ENCODE results near the gene HGFAC.
A peak's percentile ranks its signal among the peaks of the same experiment; 100 is the strongest.

Gene HGFAC

DNA sequence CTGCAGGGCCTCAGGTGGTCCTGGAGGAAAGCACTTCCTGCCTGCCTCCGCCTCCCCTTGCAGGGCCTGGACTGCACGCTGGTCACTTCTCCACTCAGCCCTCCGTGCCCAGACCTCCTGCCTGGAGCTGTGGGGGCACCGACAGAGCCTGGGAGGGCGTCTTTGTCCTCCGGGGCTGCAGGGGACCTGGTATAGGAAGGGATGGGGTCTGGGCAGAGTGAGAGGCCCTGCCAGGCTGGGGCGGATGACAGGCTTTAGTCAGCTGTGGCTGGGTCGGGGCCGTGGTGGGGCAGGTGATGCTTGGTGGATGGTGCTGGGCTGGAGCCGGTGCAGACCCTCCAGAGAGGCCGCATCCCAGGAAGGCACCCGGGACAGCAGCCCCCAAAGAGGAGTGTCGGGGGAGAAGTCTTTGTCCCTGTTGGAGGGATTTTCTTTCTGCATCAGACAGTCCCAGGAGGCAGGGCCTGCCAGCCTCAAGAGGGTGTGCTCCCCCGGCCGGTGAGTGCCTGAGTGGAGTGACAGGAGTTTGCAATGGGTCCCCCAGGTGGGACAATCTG, 22.7 kb downstream of the HGFAC start:
- no peak for DNase-seq

DNA sequence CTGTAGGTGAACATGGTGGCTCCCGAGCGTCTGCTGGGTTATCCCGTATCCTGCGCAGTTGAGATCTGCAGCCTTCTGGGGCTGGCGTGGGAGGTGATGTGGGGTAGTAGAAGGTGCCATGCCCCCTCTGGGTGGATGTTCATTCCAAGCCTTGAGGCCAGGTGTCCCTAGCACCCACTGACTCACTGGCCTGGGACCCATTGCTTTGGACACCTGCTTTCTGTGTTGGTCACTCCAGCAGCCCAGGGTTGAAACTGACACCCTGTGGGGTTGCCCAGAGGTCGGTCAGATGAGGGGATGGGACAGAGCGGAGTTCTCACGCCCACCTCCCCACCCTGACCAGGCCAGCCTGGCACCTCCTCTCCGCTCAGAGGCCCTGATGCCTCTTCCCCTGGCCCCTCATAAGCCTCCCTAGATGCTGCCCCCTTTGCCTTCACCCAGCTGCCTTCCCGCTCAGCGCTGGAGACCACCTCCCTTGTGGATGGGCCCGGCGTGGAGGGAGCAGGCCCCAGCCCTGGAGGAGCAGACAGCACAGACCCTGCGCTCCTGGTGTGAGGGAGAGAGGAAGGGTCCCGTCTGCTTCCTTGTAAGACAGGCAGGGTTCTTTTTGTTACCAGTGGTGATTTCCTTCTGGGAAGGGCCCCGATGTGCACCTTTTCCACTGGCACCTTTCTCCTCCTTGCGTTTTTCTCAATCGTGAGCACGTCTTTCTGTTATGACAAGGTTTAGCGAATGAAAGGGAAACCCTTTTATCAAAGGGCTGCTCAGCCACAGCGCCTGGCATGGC, 23.3 kb downstream of the HGFAC start:
- DNase-seq: no peak

DNA sequence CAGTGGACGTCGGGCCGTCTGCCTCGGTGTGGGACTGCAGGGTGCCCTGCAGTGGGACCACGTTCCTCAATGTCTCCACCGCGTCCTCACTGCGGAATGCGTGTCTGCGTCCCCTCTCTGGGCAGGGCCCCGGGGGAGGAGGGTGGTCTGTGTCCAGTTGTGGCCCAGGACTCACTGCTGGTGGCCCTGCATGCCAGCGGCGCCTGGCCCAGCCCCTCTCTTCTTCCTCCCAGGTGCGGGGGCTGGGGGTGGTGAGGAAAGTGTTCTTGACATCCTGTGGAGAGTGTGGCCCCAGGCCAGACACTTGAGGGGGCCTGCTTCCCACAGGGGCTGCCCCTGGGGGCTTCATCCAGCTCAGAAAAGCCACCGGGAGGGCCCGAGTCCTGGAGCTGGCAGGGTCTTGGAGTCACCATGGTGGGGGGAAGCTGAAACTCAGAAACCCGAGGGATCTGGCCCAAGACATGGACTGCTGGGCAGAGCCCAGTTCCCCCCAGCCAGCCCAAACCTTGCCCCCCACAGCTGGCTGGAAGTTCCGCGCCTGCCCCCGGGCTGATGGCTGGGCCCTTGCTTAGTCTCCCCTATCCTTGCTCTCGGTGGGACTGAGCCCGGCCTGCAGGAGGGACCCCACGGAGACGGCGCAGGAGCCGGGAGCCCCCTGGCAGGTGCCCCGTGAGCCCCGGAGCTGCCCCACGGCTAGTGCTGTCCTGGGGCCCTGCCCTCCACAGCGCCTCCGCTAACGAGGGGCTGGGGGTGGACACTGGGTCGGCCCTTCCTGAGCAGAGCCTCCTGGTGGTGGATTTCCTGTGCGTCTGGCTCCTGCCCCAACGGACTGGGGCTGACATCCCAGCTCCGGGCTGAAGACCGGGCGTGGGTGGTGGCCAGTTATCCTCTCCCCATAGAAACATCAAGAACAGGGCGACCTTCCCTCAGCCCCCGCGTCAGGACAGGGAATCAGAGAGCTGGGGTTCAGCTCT, 24.2 kb downstream of the HGFAC start:
- DNase-seq: peak; percentile 36

DNA sequence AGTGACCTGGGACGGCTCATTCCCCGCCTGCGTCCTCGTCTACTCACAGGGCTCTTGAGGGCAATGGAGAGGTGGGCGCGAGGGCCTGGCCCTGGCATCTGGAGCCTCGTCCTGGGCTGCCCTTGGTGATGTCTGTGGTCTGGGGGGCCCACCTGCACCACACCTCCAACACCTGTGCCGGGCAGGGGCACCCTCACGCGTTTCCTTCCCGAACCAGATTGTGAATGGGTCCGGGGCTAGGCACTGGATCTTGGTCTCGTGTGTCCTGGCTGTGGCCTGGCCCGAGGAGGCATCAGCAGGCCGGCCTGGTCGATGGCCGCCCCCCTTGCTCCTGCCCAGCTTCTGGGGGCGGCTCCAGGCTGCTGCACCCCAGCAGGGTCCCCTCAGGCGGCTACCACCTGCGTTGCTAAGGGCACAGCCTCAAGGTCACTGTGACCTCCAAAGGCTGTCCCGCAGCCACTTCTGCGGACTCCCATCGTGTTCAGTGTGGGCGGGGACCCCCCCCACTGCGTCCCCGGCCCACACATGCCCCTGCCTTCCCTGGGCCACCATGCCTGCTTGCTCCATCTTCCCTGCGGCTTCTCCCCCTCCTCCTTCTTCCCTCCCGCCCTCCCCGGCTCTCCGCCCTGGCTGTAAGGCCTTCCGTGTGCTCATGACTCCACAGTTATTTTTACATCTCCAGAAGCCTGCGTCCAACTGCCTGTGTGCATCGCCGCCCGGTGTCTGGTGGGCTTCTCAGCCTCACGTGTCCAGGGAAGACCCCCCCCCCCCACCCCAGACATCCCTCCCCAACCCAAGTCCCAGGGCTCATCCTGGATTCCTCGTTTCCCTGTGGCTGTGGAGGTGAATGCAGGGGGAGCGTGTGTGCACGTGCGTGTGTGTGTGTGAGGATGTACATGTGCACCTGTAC, 25.2 kb downstream of the HGFAC start:
- DNase-seq: no peak

DNA sequence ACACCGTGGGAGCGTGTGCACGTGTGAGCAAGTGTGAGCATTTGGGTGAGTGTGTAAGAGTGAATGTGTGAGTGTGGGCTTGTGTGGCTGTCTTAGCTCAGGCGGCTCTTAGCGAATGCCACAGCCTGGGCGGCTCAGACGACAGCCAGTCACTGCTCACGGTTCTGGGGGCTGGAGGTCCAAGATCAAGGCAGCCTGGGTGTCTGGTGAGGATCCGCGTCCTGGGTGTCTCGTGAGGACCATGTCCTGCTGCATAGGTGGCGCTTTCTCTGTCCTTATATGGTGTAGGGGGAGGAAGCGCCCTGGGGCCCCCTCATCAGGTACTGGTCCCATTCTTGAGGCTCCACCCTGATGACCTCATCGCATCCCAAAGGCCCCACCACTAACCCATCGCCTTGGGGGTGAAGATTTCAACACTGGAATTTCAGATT, 25.8 kb downstream of the HGFAC start:
- no peak for DNase-seq

DNA sequence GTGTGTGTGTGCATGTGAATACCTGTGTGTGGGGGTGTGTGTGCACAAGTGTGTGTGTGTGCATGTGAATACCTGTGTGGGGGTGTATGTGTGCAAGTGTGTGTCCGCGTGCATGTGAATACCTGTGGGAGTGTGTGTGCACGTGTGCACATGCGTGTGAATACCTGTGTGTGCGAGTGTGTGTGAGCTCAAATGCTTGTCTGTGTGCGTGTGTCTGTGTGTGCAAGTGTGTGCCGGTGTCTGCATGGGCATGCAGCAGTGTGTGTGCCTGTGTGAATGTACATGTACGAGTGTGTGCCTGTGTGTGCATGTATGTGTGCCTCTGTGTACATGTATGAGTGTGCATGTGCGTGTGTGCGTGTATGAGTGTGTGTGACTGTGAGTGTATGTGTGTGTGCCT, 26.4 kb downstream of the HGFAC start:
- DNase-seq: no peak

DNA sequence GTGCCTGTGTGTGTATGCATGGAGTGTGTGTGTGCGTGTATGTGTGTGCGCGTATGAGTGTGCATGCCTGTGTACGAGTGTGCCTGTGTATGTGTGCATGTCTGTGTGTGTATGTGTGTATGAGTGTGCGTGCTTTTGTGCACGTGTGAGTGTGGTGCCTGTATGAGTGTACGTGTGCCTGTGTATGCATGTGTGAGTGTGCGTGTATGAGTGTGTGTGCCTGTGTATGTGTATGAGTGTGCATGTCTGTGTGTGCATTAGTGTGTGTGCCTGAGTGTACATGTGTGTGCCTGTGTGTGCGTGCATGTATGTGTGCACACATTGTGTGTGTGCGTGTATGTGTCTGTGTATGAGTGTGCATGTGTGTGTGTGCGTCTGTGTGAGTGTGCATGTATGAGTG, 27.0 kb downstream of the HGFAC start:
- DNase-seq: no peak

DNA sequence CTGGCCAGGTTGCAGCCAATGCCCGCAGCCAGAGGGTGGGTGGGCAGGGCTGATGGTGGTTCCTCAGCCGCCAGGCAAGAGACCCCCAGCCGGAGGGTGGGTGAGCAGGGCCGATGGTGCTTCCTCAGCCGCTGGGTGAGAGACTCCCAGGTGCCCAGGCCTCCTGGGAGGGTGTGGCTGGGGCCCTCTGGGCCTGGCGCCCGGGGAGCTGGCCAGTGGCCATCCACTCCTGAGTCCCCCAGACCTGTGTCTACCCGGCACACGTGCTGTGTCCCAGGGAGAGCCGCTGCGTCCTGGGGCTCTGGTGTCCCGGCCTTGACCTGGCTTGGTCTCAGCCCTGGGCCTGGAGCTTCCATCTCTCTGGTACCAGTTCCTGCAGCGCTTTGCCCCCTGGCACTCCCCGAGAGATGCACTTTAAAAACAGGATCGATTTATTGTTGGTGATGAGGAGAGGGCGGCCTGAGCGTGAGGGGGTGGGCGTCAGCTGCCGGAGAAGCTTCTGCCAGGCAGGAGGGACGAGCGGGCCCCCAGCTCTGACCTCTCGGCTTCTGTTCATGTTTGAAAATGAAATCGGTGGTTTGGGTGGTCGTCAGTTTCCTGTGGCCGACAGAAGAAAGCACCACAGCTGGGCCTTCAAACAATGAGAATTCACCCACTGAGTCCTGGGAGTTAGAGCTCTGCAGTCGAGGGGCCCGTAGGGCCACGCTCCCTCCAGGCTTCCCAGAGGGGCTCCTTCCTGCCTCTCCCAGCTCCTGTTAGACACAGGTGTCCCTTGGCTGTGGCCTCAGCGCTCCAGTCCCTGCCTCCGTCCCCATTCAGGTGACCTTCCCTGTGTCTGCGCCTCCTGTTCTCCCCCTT, 27.8 kb downstream of the HGFAC start:
- no peak for DNase-seq

DNA sequence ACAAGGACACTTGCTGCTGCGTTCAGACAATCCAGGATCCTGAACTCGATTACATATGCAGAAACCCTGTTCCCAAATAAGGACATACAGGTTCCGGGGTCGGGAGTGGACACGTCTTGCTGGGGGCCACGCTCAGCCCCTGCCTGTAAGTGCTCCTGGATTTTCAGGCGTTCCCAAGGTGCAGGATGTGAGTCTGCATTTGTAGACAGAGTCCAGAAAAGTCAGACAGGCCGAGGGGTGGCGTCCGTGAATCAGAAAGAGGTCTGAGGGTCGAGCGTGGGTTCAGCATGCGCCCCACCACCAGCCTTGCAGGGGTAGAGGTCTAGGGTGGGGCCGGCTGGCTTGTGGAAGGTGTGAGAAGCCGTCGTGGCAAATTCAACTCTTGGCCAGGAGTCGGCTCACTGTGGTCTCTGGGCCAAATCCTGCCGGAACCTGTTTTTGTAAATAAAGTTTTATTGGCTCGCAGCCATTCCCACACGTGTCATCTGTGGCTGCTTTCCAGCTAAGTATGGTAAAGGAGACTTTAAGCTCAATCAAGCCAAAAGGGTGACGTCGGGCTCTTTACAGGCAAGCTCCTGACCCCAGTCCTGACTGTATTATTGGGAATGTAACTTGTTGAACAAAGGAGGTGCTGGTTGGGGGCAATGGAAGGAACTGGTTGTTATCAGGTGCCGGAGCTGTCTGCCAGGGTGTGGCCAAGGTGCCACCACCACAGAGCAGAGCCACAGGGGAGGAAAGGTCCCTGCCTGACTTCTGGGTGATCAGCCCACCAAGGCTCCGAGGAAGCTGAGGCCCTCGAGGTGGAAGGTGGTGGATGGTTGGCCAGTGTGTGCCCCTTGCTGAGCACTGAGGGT, 28.7 kb downstream of the HGFAC start:
- no peak for DNase-seq

DNA sequence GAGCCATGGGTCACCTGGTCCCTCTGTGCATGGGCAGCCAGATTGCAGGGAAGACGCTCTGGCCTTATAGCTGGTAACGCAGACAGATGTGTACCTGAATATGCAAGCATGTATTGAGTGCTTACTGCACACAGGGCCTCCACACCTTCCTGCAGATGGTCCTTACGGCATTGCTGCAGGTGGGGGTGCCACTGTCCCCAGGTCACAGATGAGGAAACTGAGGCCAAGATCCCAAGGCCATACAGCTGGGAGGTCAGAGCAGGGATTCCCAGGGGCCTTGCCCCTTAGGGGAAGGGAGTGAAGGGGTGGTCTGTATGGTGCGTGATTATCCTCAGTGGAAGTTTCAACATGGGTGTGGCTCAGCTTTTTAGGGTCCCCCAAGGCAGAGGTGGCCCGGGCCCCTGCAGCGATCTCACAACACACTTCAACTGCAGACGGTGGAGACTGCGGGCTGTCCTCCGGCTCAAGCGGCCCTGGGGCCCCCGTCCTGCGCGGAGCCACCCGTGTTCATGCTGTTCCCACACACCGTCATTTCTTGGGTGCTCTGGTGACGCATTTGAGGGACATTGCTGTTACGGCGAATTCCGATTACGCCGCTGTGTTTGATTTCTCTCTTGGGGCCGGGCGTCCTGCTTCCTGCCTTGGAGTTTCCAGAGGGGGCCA, 29.5 kb downstream of the HGFAC start:
- DNase-seq: no peak

DNA sequence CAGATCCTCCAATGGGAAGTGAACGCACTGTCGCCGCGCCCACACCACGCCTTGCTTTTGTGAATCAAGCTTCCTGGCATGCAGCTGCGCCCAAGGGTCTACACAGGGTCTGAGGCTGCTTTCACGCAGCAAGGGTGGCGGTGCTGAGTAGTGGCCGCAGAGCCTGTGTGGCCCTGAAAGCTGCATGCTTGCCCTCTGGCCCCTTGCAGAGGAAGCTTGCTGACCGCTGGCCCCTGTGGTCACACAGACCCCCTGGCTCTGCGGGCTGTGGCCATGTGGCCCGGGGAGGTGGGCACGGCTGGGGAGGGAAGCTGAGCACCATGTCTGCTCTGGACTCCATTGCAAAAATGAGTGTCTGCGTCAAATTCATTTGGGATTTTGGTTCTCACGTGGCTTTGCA, 30.1 kb downstream of the HGFAC start:
- no peak for DNase-seq

DNA sequence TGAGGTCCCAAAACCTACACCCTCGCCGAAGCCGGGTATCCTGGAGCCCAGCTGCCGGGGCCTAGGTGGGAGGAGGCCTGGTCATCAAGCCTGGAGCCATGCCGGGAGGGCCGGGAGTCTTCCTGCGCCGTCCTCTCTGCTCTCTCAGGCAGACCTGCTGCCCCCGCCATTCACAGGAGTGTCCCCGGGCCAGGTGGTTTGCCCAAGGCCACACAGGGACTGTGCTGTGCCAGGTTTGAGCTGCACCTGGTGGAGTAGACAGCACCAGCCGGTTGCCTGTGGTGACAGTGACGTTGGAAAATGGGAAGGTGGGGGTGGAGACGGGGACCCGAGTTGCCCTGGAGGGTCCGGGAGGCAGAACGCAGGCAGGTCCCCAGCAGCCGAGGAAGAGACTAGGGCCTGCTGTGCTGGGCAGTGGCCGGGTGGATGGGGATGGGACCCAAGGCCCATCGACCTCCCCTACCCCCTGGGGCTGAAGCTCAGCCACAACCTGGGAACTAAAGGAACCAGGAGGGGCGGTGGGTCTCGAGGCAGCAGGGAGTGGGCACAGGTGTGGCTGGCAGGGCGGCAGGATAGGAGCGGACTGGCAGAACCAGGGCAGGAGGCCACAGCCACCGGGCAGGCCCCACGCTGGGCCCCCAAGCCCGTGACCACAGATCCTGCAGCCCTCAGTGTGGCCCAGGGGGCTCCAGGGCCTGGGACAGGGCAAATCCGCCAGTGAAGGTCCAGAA, 30.8 kb downstream of the HGFAC start:
- peak; percentile 14 for DNase-seq

DNA sequence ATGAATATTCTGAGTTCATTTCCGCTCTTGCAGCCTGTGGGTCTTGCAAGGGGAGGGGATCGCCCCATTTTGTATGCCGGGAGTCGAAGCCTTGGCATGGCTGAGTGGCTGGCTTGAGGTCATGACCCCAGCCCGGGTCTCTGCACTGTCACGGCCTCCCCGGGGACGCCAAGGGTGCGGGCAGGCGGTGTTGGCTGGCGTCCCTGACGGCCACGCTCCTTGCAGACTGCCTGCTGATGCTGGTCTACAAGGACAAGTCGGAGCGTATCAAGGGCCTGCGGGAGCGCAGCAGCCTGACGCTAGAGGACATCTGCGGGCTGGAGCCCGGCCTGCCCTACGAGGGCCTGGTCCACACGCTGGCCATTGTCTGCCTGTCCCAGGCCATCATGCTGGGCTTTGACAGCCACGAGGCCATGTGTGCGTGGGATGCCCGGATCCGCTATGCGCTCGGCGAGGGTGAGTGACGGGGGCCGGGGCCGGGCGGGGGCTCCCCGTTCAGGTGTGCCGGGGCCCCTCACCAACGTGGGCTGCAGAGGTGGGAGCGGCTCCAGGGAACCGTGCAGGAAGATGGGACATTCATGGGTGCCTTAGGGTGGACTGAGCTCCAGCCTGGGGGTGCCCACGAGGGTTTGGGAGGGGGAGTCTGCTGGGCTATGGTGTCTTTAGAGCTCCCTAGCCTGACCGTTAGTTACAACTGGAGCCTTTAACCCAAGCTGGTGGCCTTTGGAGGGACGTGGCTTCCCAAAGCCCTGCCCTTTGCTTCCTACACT, 31.6 kb downstream of the HGFAC start:
- DNase-seq: peak; percentile 42

DNA sequence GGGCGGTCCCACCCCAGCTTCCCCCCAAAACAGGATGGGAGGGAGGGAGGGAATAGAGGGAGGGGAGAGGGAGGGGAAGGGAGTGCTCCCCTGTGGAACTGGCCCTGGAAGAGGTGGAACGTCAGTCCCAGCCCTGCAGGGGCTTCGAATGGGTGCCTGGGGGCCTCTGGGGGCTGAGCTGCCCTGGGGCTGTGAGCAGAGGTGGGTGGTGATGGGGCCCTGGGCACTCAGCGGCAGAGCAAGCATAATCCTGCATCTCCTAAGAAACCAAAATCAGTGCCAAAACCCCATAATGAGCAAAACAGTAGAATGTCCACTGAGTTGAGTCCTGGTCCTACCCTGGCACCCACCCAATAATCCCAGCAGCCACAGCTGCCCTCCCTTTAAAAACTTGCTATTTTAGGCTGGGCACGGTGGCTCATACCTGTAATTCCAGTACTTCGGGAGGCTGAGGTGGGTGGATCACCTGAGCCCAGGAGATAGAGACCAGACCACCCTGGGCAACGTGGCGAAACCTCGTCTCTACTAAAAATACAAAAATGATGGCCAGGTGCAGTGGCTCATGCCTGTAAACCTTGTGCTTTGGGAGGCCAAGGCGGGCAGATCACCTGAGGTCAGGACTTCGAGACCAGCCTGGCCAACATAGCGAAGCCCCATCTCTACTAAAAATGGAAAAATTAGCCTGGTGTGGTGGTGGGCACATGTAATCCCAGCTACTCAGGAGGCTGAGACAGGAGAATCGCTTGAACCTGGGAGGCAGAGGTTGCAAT, 32.4 kb downstream of the HGFAC start:
- no peak for DNase-seq

DNA sequence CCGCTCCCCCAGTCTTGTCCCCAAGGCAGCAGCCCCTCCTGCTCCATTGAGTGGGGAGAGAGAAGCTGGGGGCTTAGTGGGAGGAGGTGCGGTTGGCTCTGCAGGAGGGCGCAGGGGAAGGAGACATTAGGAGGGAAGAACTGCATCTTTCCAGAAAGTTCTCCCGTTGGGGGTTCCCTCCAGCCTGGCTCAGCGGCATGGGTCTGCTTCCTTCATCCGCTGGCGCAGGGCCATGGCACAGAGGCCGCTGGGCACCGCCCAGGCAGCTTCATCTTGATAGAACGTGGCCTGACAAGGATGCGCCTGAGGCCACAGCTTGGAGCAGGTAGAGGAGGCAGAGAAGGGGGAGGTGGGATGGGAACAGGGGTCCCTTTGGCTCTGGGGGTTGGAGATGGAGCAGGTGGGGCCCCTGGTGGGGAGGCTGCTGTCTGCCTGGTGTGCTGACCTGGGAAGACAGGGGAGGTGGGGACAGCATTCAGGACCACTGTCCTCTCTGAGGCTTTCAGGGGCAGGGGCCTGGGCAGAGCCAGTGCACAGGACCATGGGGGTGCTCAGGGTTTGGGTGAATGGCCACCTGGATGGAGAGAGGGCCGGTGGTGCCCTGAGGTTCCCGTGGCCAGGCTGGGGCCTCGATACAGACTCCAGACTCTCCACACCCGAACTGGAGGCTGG, 33.4 kb downstream of the HGFAC start:
- no peak for DNase-seq

DNA sequence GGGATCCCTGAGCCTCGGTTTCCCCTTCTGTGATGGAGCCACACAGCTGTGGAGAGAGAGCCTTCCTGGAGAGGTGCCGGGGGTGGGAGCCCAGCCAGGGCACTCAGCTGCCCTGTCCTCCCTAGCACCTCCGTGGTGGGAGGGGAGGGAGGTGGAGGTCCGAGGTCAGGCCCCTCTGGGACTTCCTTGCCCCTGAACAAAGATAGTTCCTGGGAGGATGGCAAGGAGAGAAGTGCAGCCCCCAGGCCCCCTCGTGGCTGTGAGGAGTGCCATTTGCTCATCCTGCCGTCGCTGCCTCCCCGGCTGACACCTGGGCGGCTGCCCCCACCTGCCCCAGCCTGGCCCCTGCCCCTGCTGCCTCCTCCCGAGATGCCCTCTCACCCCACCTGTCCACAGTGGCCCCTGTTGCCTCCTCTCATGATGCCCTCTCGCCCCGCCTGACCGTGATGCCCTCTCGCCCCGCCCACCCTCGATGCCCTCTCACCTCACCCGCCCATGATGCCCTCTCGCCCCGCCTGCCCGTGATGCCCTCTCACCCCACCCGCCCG, 34.0 kb downstream of the HGFAC start:
- DNase-seq: no peak

DNA sequence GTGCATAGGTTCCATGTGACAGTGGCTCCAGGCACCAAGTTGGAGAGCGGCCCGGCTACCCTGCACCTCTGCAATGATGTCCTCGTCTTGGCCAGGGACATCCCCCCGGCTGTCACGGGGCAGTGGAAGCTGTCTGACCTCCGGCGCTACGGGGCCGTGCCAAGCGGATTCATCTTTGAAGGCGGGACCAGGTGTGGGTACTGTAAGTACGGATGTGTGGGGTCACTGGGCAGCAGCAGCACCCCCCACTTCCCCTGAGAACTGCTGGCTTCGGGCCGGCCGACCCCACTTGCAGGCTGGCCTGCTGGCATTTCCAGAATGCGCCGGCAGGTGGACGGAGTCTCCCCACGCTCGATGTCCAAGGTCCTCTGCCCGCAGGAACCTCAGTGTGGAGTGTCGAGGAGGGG, 34.6 kb downstream of the HGFAC start:
- DNase-seq: no peak
